GM19328 (cell line): Measurements from ENCODE around the gene SLC9C2.
"Not testable (repeated sequence)": the region's sequence is repeated elsewhere in the genome, so short reads cannot be mapped to it uniquely, and the experiment has no call there.

Source experiments
- ATAC-seq: cut with Tn5 transposase; IDR thresholded peaks from one replicate; pipeline ENCODE4 v1.9.1; 2021; ENCODE audit warnings: mild to moderate bottlenecking, moderate library complexity; ENCODE audit not compliant: unreplicated experiment

The SLC9C2 gene

GRCh38 chr1:173580658-173581057, 22.2 kb downstream of the SLC9C2 start:
- ATAC-seq: no peak

- no peak for ATAC-seq
Measured at GRCh38 chr1:173580071-173580470, 22.8 kb downstream of the SLC9C2 start.

- no peak for ATAC-seq
Measured at GRCh38 chr1:173573596-173573995, 29.3 kb downstream of the SLC9C2 start.

- ATAC-seq: no peak
Measured at GRCh38 chr1:173572201-173572873, 30.5 kb downstream of the SLC9C2 start.

GRCh38 chr1:173570370-173571007, 32.4 kb downstream of the SLC9C2 start:
- no peak for ATAC-seq

GRCh38 chr1:173568483-173568882, 34.4 kb downstream of the SLC9C2 start:
- no peak for ATAC-seq

- ATAC-seq: not testable (repeated sequence)
Measured at GRCh38 chr1:173563846-173564245, 39.0 kb downstream of the SLC9C2 start.

- no peak for ATAC-seq
Measured at GRCh38 chr1:173562813-173563212, 40.1 kb downstream of the SLC9C2 start.

- no peak for ATAC-seq
Measured at GRCh38 chr1:173561263-173561662, 41.6 kb downstream of the SLC9C2 start.

GRCh38 chr1:173560285-173560880, 42.5 kb downstream of the SLC9C2 start:
- ATAC-seq: no peak

GRCh38 chr1:173555651-173556305, 47.1 kb downstream of the SLC9C2 start:
- ATAC-seq: no peak

- no peak for ATAC-seq
Measured at GRCh38 chr1:173554541-173555250, 48.2 kb downstream of the SLC9C2 start.

GRCh38 chr1:173554089-173554488, 48.8 kb downstream of the SLC9C2 start:
- no peak for ATAC-seq

GRCh38 chr1:173553312-173553711, 49.6 kb downstream of the SLC9C2 start:
- ATAC-seq: no peak

GRCh38 chr1:173551699-173552098, 51.2 kb downstream of the SLC9C2 start:
- no peak for ATAC-seq

GRCh38 chr1:173549813-173550212, 53.1 kb downstream of the SLC9C2 start:
- no peak for ATAC-seq

GRCh38 chr1:173545688-173546087, 57.2 kb downstream of the SLC9C2 start:
- no peak for ATAC-seq

GRCh38 chr1:173536223-173536622, 66.6 kb downstream of the SLC9C2 start:
- no peak for ATAC-seq

GRCh38 chr1:173532237-173532636, 70.6 kb downstream of the SLC9C2 start:
- no peak for ATAC-seq

GRCh38 chr1:173530795-173531693, 71.8 kb downstream of the SLC9C2 start:
- no peak for ATAC-seq
